HCT116 (cell line): Measurements from ENCODE around the gene HGFAC. TPM values are rescaled to one million over a fixed set of nuclear protein-coding genes. Genes with fewer than 3 reads are reported as not detected.

Source experiments
- ATAC-seq: fragments of 200-7000 bp; cut with Tn5 transposase; 2 replicates; pipeline ENCODE4 v1.9.1; 2020; ENCODE audit warnings: mild to moderate bottlenecking, moderate library complexity
- BruUV-seq: library from RNA; stranded (reverse); fragments of 400-500 nt; replicated peaks from 2 replicates; lab custom pipeline; 2021; lab: Mats Ljungman, UMichigan
- CTCF ChIA-PET: fragments of 300-600 bp; sonication (Branson Sonifier 250); formaldehyde crosslinking; loops from one replicate; lab custom pipeline; 2021; ENCODE audit warnings: antibody characterized with exemption; lab: Charles Lee
- POLR2A ChIA-PET: fragments of 300-600, 350-600 bp; sonication (Branson Sonifier 250); formaldehyde crosslinking; loops from one replicate; lab custom pipeline; 2021; ENCODE audit warnings: antibody characterized with exemption; lab: Charles Lee
- RAD21 ChIA-PET, 2 experiments: fragments of 300-600 bp; sonication (Branson Sonifier 250); formaldehyde crosslinking; loops; one replicate each; lab custom pipeline; 2023; ENCODE audit warnings: low total read pairs in 2 of 2; ENCODE audit not compliant: uncharacterized antibody in 2 of 2, unreplicated experiment in 2 of 2, low non-redundant PET in 1 of 2; lab: Charles Lee
- DNase-seq: peaks from one replicate; pipeline ENCODE4 v3.0.0-alpha.2; 2010; ENCODE audit warnings: low read depth, low spot score
- H2AFZ ChIP-seq: fragments of 200-600 bp; shearing (Covaris generic), sonication (generic); 2 replicates; pipeline ENCODE4 v1.6.1; 2017; ENCODE audit warnings: low read depth, mixed run types, mixed read lengths, antibody characterized with exemption, low read length; ENCODE audit not compliant: poor library complexity, severe bottlenecking
- H3K27ac ChIP-seq: 2 replicates; pipeline ENCODE4 v1.5.1; 2012; ENCODE audit warnings: low read depth, low read length
- H3K27me3 ChIP-seq: fragments of 200-600 bp; sonication (generic); 2 replicates; pipeline ENCODE4 v1.6.1; 2016; ENCODE audit warnings: mixed run types, low read length, mixed read lengths; ENCODE audit not compliant: insufficient read depth
- H3K36me3 ChIP-seq, 2 experiments: fragments of 200-500 bp in 1 of 2; fragments of 200-600 bp in 1 of 2; sonication (Bioruptor generic) in 1 of 2; sonication (generic) in 1 of 2; 2 replicates each; pipeline versions ENCODE4 v1.5.1 to v1.6.1; 2014 to 2016; ENCODE audit warnings: low read length in 2 of 2, inconsistent platforms in 1 of 2, mixed read lengths in 1 of 2, mixed run types in 1 of 2; ENCODE audit not compliant: insufficient read depth in 2 of 2, control insufficient read depth in 1 of 2
- H3K4me1 ChIP-seq, 2 experiments: fragments of 200-600 bp in 1 of 2; sonication (generic) in 1 of 2; 2 replicates each; pipeline versions ENCODE4 v1.5.1 to v1.6.1; 2012 to 2017; ENCODE audit warnings: low read length in 2 of 2, inconsistent platforms in 1 of 2, mild to moderate bottlenecking in 1 of 2, mixed read lengths in 1 of 2, mixed run types in 1 of 2, moderate library complexity in 1 of 2; ENCODE audit not compliant: insufficient read depth in 2 of 2, control insufficient read depth in 1 of 2
- H3K4me2 ChIP-seq: fragments of 200-600 bp; sonication (generic); 2 replicates; pipeline ENCODE4 v1.6.1; 2017; ENCODE audit warnings: mixed run types, low read length, mixed read lengths
- H3K4me3 ChIP-seq, 2 experiments: fragments of 200-600 bp in 1 of 2; sonication (generic) in 1 of 2; replicated peaks in 1 of 2; 2 replicates each; pipeline ENCODE4 v1.5.1; 2011 to 2016; ENCODE audit warnings: low read length in 2 of 2, control low read depth in 1 of 2, low read depth in 1 of 2, mild to moderate bottlenecking in 1 of 2, mixed read lengths in 1 of 2, mixed run types in 1 of 2
- H3K79me2 ChIP-seq: fragments of 200-600 bp; sonication (generic); 2 replicates; pipeline ENCODE4 v1.6.1; 2017; ENCODE audit warnings: mild to moderate bottlenecking, mixed run types, low read length, moderate library complexity, mixed read lengths; ENCODE audit not compliant: insufficient read depth
- H3K9ac ChIP-seq: fragments of 200-600 bp; sonication (generic); 2 replicates; pipeline ENCODE4 v1.6.1; 2016; ENCODE audit warnings: low read length, mixed read lengths
- H3K9me2 ChIP-seq: fragments of 200-600 bp; sonication (generic), shearing (Covaris generic); 2 replicates; pipeline ENCODE4 v1.6.1; 2017; ENCODE audit warnings: mixed run types, mild to moderate bottlenecking, moderate library complexity; ENCODE audit not compliant: insufficient read depth
- H3K9me3 ChIP-seq, 2 experiments: fragments of 200-500 bp in 1 of 2; fragments of 200-600 bp in 1 of 2; sonication (Bioruptor generic) in 1 of 2; sonication (generic) in 1 of 2; 2 replicates each; pipeline ENCODE4 v1.6.1; 2014 to 2017; ENCODE audit warnings: low read length in 2 of 2, mixed read lengths in 2 of 2, inconsistent platforms in 1 of 2, low read depth in 1 of 2, mild to moderate bottlenecking in 1 of 2, mixed run types in 1 of 2, moderate library complexity in 1 of 2; ENCODE audit not compliant: control insufficient read depth in 1 of 2, insufficient read depth in 1 of 2
- H4K20me1 ChIP-seq: fragments of 200-600 bp; sonication (generic), shearing (Covaris generic); 2 replicates; pipeline ENCODE4 v1.6.1; 2017; ENCODE audit warnings: mixed run types, mild to moderate bottlenecking, moderate library complexity; ENCODE audit not compliant: insufficient read depth
- ATF3 ChIP-seq: IDR thresholded peaks from 2 replicates; pipeline ENCODE4 v1.6.1; 2012
- CBX3 ChIP-seq: IDR thresholded peaks from 2 replicates; pipeline ENCODE4 v1.6.1; 2012; ENCODE audit warnings: low read depth
- CTCF ChIP-seq, 3 experiments: fragments of 200-600 bp in 1 of 3; sonication (generic) in 1 of 3; IDR thresholded peaks in 2 of 3; conservative IDR thresholded peaks in 1 of 3; 2 replicates each; pipeline ENCODE4 v1.5.1; 2012 to 2017; ENCODE audit warnings: low read depth in 2 of 3, low read length in 2 of 3, antibody characterized with exemption in 1 of 3, borderline replicate concordance in 1 of 3, control low read depth in 1 of 3, mild to moderate bottlenecking in 1 of 3, mixed read lengths in 1 of 3, mixed run types in 1 of 3, moderate library complexity in 1 of 3; ENCODE audit not compliant: insufficient read depth in 1 of 3
- EGR1 ChIP-seq: IDR thresholded peaks from 2 replicates; pipeline ENCODE4 v1.6.1; 2012; ENCODE audit warnings: low read depth
- ELF1 ChIP-seq: IDR thresholded peaks from 2 replicates; pipeline ENCODE4 v1.6.1; 2012; ENCODE audit warnings: low read depth, borderline replicate concordance
- EZH2 ChIP-seq: fragments of 200-600 bp; sonication (generic); IDR thresholded peaks from 2 replicates; pipeline ENCODE4 v1.6.1; 2017; ENCODE audit warnings: antibody characterized with exemption, mixed run types
- EZH2phosphoT487 ChIP-seq: fragments of 200-600 bp; IDR thresholded peaks from 2 replicates; pipeline ENCODE4 v1.6.1; 2018; ENCODE audit warnings: antibody characterized with exemption, borderline replicate concordance
- FOSL1 ChIP-seq: IDR thresholded peaks from 2 replicates; pipeline ENCODE4 v1.6.1; 2012; ENCODE audit warnings: low read depth
- JUND ChIP-seq: IDR thresholded peaks from 2 replicates; pipeline ENCODE4 v1.6.1; 2012
- MAX ChIP-seq: IDR thresholded peaks from 2 replicates; pipeline ENCODE4 v1.6.1; 2012
- POLR2A ChIP-seq: IDR thresholded peaks from 2 replicates; pipeline ENCODE4 v1.7.0; 2011; ENCODE audit warnings: borderline replicate concordance; ENCODE audit not compliant: insufficient read depth, insufficient read length; ENCODE audit errors: extremely low read depth
- POLR2AphosphoS5 ChIP-seq: IDR thresholded peaks from 2 replicates; pipeline ENCODE4 v1.6.1; 2011; ENCODE audit warnings: mild to moderate bottlenecking, low read depth, low read length, moderate library complexity
- RAD21 ChIP-seq: IDR thresholded peaks from 2 replicates; pipeline ENCODE4 v1.6.1; 2012; ENCODE audit warnings: low read depth, mild to moderate bottlenecking
- REST ChIP-seq: IDR thresholded peaks from 2 replicates; pipeline ENCODE4 v1.6.1; 2012; ENCODE audit warnings: low read depth
- SIN3A ChIP-seq: IDR thresholded peaks from 2 replicates; pipeline ENCODE4 v1.6.1; 2012; ENCODE audit warnings: low read depth
- SP1 ChIP-seq: IDR thresholded peaks from 2 replicates; pipeline ENCODE4 v1.6.1; 2012; ENCODE audit warnings: low read depth
- TCF7L2 ChIP-seq: IDR thresholded peaks from 2 replicates; pipeline ENCODE4 v1.7.0; 2011; ENCODE audit warnings: borderline replicate concordance, inconsistent platforms; ENCODE audit not compliant: insufficient read depth, insufficient read length; ENCODE audit errors: extremely low read depth
- YY1 ChIP-seq: IDR thresholded peaks from 2 replicates; pipeline ENCODE4 v1.6.1; 2011; ENCODE audit warnings: low read length, low read depth, moderate library complexity, mild to moderate bottlenecking; ENCODE audit not compliant: insufficient replicate concordance; ENCODE audit errors: extremely low read depth
- ZFX ChIP-seq: fragments of 450-650 bp; IDR thresholded peaks from 2 replicates; pipeline ENCODE4 v1.6.1; 2017
- ZNF274 ChIP-seq: fragments of 200-500 bp; sonication (Bioruptor generic); IDR thresholded peaks from 2 replicates; pipeline ENCODE4 v1.6.1; 2014; ENCODE audit warnings: mild to moderate bottlenecking, low read depth, low read length, inconsistent platforms
- intact Hi-C: fragments of 100-400 bp; cut with micrococcal nuclease; formaldehyde crosslinking; loops from 2 replicates; pipeline ENCODE4 v1.10.0; 2022
- total RNA-seq: library from RNA; stranded (reverse); gene quantifications from one replicate; pipeline ENCODE4 v1.2.1, GENCODE V29; 2021; ENCODE audit not compliant: unreplicated experiment

The HGFAC gene
- total RNA-seq, 1 experiment from 2014 or later: 1.1 TPM

GRCh38 chr4:3463556-3464348, 22.0 kb downstream of the HGFAC start:
- no peak for ATAC-seq
- no peaks in the 10 kb centered on the region for H4K20me1 ChIP-seq
- no TSS peak for BruUV-seq
- TF ChIP-seq FOSL1 (no peak), RAD21 (no peak), ZFX (no peak), SIN3A (no peak), YY1 (no peak), ATF3 (no peak), TCF7L2 (no peak), REST (no peak), JUND (no peak), ELF1 (no peak), SP1 (no peak), ZNF274 (no peak), EZH2phosphoT487 (no peak), EGR1 (no peak), CBX3 (no peak), POLR2AphosphoS5 (no peak), MAX (no peak), EZH2 (no peak), CTCF (IDR thresholded peaks at IDR 0.05 in 2 of 3, conservative IDR thresholded peaks at IDR 0.05 in 1 of 3; ENCODE audit: borderline replicate concordance in 1 of 3, insufficient read depth in 1 of 3, low read depth in 2 of 3, low read length in 2 of 3) (no peak), POLR2A (no peak)
- ChIA-PET POLR2A (no interaction called here), CTCF (interaction anchor here (0.7 to 0.9 kb wide), 2 partner anchors 17 to 22 kb away, joined by 3 read pairs; no protein-coding TSS in a partner anchor), RAD21 (no interaction called here)
- H3K9ac ChIP-seq: peak overlapping the region; percentile 35; the same call in 1 of the 2 replicates
- no peaks in the 10 kb centered on the region for H3K79me2 ChIP-seq
- peak overlapping the region; percentile 71 for H3K4me2 ChIP-seq
- H3K9me2 ChIP-seq: no peaks in the 10 kb centered on the region
- peaks cover 4 to 10% of the 10 kb centered on the region in 2 experiments; a peak in 2 of 4 replicates for H3K4me1 ChIP-seq
- H3K27me3 ChIP-seq: no peaks in the 10 kb centered on the region
- H3K36me3 ChIP-seq: no peaks in the 10 kb centered on the region
- H3K9me3 ChIP-seq: peaks cover 0 to 5% of the 10 kb centered on the region in 2 experiments; a peak in 1 of 4 replicates
- peak overlapping the region; percentile 13 to 49; a peak in 1 of 4 replicates for H3K4me3 ChIP-seq
- intact Hi-C loops: no loop called here
- H2AFZ ChIP-seq: no peak overlapping the region
- H3K27ac ChIP-seq: no peak overlapping the region; the same call in 1 of the 2 replicates
- DNase-seq: no peak
